H1 (cell line): ENCODE results near the gene GLP1R. TPM values are rescaled to one million over a fixed set of nuclear protein-coding genes. Genes with fewer than 3 reads are reported as not detected.

Experiments
- ASH2L ChIP-seq: fragments of 200-600, 300-600 bp; sonication (generic); IDR thresholded peaks from one replicate; pipeline ENCODE4 v1.7.1; 2017; ENCODE audit warnings: low read length
- GTF2F1 ChIP-seq: IDR thresholded peaks from 2 replicates; pipeline ENCODE4 v1.6.1; 2012; ENCODE audit warnings: low read depth, low read length, improper control_type of control experiment, borderline replicate concordance
- polyA plus RNA-seq, 7 experiments: library from polyadenylated mRNA; depleted of rRNA in 3 of 7; stranded (reverse) in 5 of 7; unstranded in 2 of 7; fragments of >200 nt in 5 of 7; fragments of 200-250 nt in 2 of 7; gene quantifications; 1 replicate in 5 of 7; 2 replicates in 1 of 7; 4 replicates in 1 of 7; pipeline versions ENCODE4 v1.2.1 to v1.2.3, GENCODE V29; 2011 to 2013; ENCODE audit warnings: missing spikeins in 2 of 7, mixed read lengths in 2 of 7
- total RNA-seq: library from RNA; stranded (reverse); fragmentation: NEBNext Ultra II Directional; extraction: Animal tissue kit (Norgen Biotek cat#: 25700); gene quantifications from 2 replicates; pipeline ENCODE4 v1.2.1, GENCODE V29; 2021
- TF ChIP-seq, protein P1 (sequence below): IDR thresholded peaks from 2 replicates; pipeline ENCODE4 v1.6.1; 2011; ENCODE audit warnings: low read length, improper control_type of control experiment

GLP1R gene
- total and polyA plus RNA-seq, 2 of the 8 experiments (the other 6 are each of a cell fraction or from before 2014, with no cell fraction given): 2.6 to 2.7 TPM

DNA sequence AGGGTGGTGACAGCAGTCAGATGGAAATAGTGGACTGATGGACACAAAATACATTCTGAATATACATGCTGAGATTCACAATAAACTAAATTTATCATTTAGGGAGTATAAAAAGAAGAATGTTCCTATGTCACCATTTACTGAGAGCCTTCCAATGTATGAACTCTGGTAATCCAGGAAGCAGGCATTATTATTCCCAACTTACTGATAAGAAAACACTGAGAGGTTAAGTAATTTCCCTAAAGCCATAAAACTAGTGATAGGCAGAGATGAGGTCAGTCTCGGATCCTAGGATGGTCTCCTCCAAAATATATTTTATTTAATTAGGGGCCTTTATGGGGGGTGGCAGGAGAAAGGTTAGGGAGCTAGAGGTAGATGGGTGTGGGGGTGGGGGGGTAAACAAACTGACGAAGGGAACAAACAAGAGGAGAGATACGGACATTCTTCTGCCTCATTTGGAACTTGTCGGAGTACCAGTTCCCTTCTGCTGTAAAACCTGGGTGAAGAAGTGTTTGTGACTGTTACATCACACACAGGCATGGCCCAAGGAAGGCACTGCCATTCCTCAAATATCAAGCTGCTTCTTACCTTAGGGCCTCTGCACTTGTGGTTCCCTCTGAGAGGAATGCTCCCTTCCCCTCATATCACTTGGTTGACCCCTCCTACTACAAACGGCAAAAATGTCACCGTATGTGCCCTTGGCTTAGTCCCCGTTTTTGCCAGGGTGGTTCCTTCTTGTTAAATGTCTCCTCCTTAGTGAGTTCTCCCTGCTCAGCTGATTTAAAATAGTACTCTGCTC is 59.7 kb downstream of the GLP1R start (continued):
- TF ChIP-seq, protein P1, sequence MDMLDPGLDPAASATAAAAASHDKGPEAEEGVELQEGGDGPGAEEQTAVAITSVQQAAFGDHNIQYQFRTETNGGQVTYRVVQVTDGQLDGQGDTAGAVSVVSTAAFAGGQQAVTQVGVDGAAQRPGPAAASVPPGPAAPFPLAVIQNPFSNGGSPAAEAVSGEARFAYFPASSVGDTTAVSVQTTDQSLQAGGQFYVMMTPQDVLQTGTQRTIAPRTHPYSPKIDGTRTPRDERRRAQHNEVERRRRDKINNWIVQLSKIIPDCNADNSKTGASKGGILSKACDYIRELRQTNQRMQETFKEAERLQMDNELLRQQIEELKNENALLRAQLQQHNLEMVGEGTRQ: no peak
- TF ChIP-seq ASH2L (no peak), GTF2F1 (no peak)
